CD14-positive monocyte (primary cell): ENCODE results near the gene PCOLCE2. TPM values are rescaled to one million over a fixed set of nuclear protein-coding genes. Genes with fewer than 3 reads are reported as not detected.

Source experiments
- DNase-seq, 3 donors: peaks; one replicate each; pipeline ENCODE4 v3.0.0-alpha.2; 2011 to 2022
- H2AFZ ChIP-seq: 2 replicates; pipeline ENCODE4 v1.6.0; 2012; ENCODE audit warnings: mild to moderate bottlenecking, low read depth, low read length, inconsistent platforms; ENCODE audit not compliant: insufficient read depth, poor library complexity, severe bottlenecking
- H3K27ac ChIP-seq, 2 donors: 1 replicate in 1 of 2; 2 replicates in 1 of 2; pipeline ENCODE4 v1.5.1; 2012 to 2013; ENCODE audit warnings: low read length in 2 of 2, control low read depth in 1 of 2, inconsistent platforms in 1 of 2, low read depth in 1 of 2, mild to moderate bottlenecking in 1 of 2
- H3K27me3 ChIP-seq, 2 donors: one replicate each; pipeline versions ENCODE4 v1.6.0 to v1.6.1; 2011 to 2013; ENCODE audit warnings: low read length in 2 of 2; ENCODE audit not compliant: control insufficient read depth in 2 of 2, insufficient read depth in 2 of 2
- H3K36me3 ChIP-seq, 2 donors: replicated peaks in 1 of 2; 1 replicate in 1 of 2; 2 replicates in 1 of 2; pipeline versions ENCODE4 v1.5.1 to v1.6.1; 2012 to 2013; ENCODE audit warnings: low read length in 2 of 2, control low read depth in 1 of 2, inconsistent platforms in 1 of 2, mild to moderate bottlenecking in 1 of 2; ENCODE audit not compliant: insufficient read depth in 2 of 2, control insufficient read depth in 1 of 2
- H3K4me1 ChIP-seq, 2 donors: 1 replicate in 1 of 2; 2 replicates in 1 of 2; pipeline versions ENCODE4 v1.5.1 to v1.6.1; 2012 to 2013; ENCODE audit warnings: low read length in 2 of 2, control low read depth in 1 of 2, inconsistent platforms in 1 of 2, mild to moderate bottlenecking in 1 of 2, moderate library complexity in 1 of 2; ENCODE audit not compliant: insufficient read depth in 2 of 2, control insufficient read depth in 1 of 2
- H3K4me2 ChIP-seq: replicated peaks from 2 replicates; pipeline ENCODE3; 2012; ENCODE audit warnings: low read length, moderate library complexity, mild to moderate bottlenecking; ENCODE audit not compliant: poor library complexity, severe bottlenecking; ENCODE audit errors: extremely low read depth
- H3K4me3 ChIP-seq, 3 experiments: fragments of 200-600 bp in 1 of 3; sonication (generic) in 1 of 3; replicated peaks in 1 of 3; 1 replicate in 2 of 3; 2 replicates in 1 of 3; pipeline ENCODE4 v1.5.1; 2011 to 2013; ENCODE audit warnings: low read length in 3 of 3, mild to moderate bottlenecking in 3 of 3, control low read depth in 2 of 3, low read depth in 2 of 3, inconsistent platforms in 1 of 3, moderate library complexity in 1 of 3
- H3K79me2 ChIP-seq: 2 replicates; pipeline ENCODE4 v1.6.0; 2012; ENCODE audit warnings: mild to moderate bottlenecking, control low read depth, inconsistent platforms, low read length, moderate library complexity; ENCODE audit not compliant: insufficient read depth
- H3K9ac ChIP-seq: 2 replicates; pipeline ENCODE4 v1.6.0; 2017; ENCODE audit warnings: low read length, mild to moderate bottlenecking; ENCODE audit not compliant: insufficient read depth, poor library complexity, severe bottlenecking
- H3K9me3 ChIP-seq, 2 donors: replicated peaks in 1 of 2; 1 replicate in 1 of 2; 2 replicates in 1 of 2; pipeline versions ENCODE4 v1.5.1 to v1.6.1; 2012 to 2013; ENCODE audit warnings: low read length in 2 of 2, control low read depth in 1 of 2; ENCODE audit not compliant: control insufficient read depth in 1 of 2, insufficient read depth in 1 of 2
- H4K20me1 ChIP-seq: 2 replicates; pipeline ENCODE4 v1.6.0; 2012; ENCODE audit warnings: mild to moderate bottlenecking, low read length, control low read depth, moderate library complexity; ENCODE audit not compliant: insufficient read depth
- H3K27ac Mint-ChIP-seq, 7 donors: one replicate each; pipeline ENCODE4 v1.8.0; 2020; ENCODE audit warnings: mild to moderate bottlenecking in 7 of 7, mixed read lengths in 7 of 7, moderate library complexity in 6 of 7, inconsistent platforms in 2 of 7
- H3K27me3 Mint-ChIP-seq, 3 donors: one replicate each; pipeline ENCODE4 v1.8.0; 2021 to 2022; ENCODE audit warnings: low read depth in 3 of 3, mild to moderate bottlenecking in 3 of 3, mixed read lengths in 3 of 3, moderate library complexity in 3 of 3, inconsistent platforms in 1 of 3
- H3K36me3 Mint-ChIP-seq, 2 donors: one replicate each; pipeline ENCODE4 v1.8.0; 2020; ENCODE audit warnings: mixed read lengths in 2 of 2, inconsistent platforms in 1 of 2, mild to moderate bottlenecking in 1 of 2
- H3K4me1 Mint-ChIP-seq: one replicate; pipeline ENCODE4 v1.8.0; 2020; ENCODE audit warnings: mild to moderate bottlenecking, mixed read lengths
- H3K4me3 Mint-ChIP-seq, 2 donors: one replicate each; pipeline ENCODE4 v1.8.0; 2020; ENCODE audit warnings: mild to moderate bottlenecking in 2 of 2, mixed read lengths in 2 of 2, moderate library complexity in 1 of 2
- H3K9me3 Mint-ChIP-seq, 7 donors: one replicate each; pipeline ENCODE4 v1.8.0; 2020 to 2022; ENCODE audit warnings: mixed read lengths in 7 of 7, mild to moderate bottlenecking in 6 of 7, moderate library complexity in 6 of 7, inconsistent platforms in 2 of 7
- CTCF ChIP-seq: fragments of 200-600 bp; IDR thresholded peaks from one replicate; pipeline ENCODE4 v1.8.0; 2022; ENCODE audit warnings: antibody characterized with exemption, mild to moderate bottlenecking
- WGBS: methylation state at CpG from one replicate; pipeline ENCODE4 v1.1.5; 2013; ENCODE audit warnings: missing lambda C conversion rate; ENCODE audit not compliant: insufficient coverage; 5-methylcytosine and 5-hydroxymethylcytosine counted together
- intact Hi-C, 2 donors: fragments of 100-400 bp; cut with micrococcal nuclease; formaldehyde crosslinking; loops; one replicate each; pipeline versions ENCODE4 v1.15.0 to v1.15.1; 2023
- polyA plus RNA-seq, 3 donors: library from polyadenylated mRNA; depleted of rRNA in 1 of 3; unstranded in 2 of 3; stranded (reverse) in 1 of 3; fragments of 300-500 nt in 2 of 3; fragments of >200 nt in 1 of 3; fragmentation: Illumina TruSeq in 2 of 3; gene quantifications; 1 replicate in 2 of 3; 2 replicates in 1 of 3; pipeline ENCODE4 v1.2.3, GENCODE V29; 2012 to 2021

PCOLCE2 gene
- polyA plus RNA-seq, 3 donors, result not detected

- intact Hi-C loops, result no loop called here
- H3K27me3 Mint-ChIP-seq, result peaks cover 0 to 2% (median 0%) of the 10 kb centered on the region in 3 donors
Measured at GRCh38 chr3:142839831-142840230, 49.1 kb downstream of the PCOLCE2 start.

GRCh38 chr3:142837526-142837925 is 51.4 kb downstream of the PCOLCE2 start:
- H3K9me3 ChIP-seq, result no peaks in the 10 kb centered on the region
- H3K4me2 ChIP-seq, result no peak overlapping the region
- H3K27ac ChIP-seq, result no peak overlapping the region
- H3K36me3 Mint-ChIP-seq, result no peaks in the 10 kb centered on the region
- DNase-seq, result no peak
- H3K27me3 ChIP-seq, result no peaks in the 10 kb centered on the region
- H3K4me3 ChIP-seq, result no peak overlapping the region
- H4K20me1 ChIP-seq, result no peaks in the 10 kb centered on the region
- H2AFZ ChIP-seq, result no peak overlapping the region
- no peak for TF ChIP-seq CTCF
- no peak overlapping the region for H3K27ac Mint-ChIP-seq
- H3K79me2 ChIP-seq, result no peaks in the 10 kb centered on the region
- no peak overlapping the region for H3K4me3 Mint-ChIP-seq
- H3K36me3 ChIP-seq, result no peaks in the 10 kb centered on the region
- H3K27me3 Mint-ChIP-seq, result peaks cover 0 to 2% (median 0%) of the 10 kb centered on the region in 3 donors
- peaks cover 32% of the 10 kb centered on the region for H3K4me1 Mint-ChIP-seq
- intact Hi-C loops, result no loop called here
- no CpG with 5 or more reads among the region's 1 CpG for WGBS
- no peak overlapping the region for H3K9ac ChIP-seq
- peaks cover 0 to 6% (median 4%) of the 10 kb centered on the region in 7 donors for H3K9me3 Mint-ChIP-seq
- H3K4me1 ChIP-seq, result peaks cover 9 to 14% of the 10 kb centered on the region in 2 donors

More at GRCh38 chr3:142839831-142840230, 49.1 kb downstream of the PCOLCE2 start:
- no peaks in the 10 kb centered on the region for H3K36me3 ChIP-seq
- H3K4me1 ChIP-seq, result peaks cover 9 to 14% of the 10 kb centered on the region in 2 donors
- TF ChIP-seq CTCF, result no peak
- 53% methylated on average over 2 of the region's 2 CpGs for WGBS
- no peak overlapping the region for H3K4me2 ChIP-seq
- H3K9me3 ChIP-seq, result no peaks in the 10 kb centered on the region
- Mint-ChIP-seq H3K36me3 (no peaks in the 10 kb centered on the region), H3K4me1 (peaks cover 32% of the 10 kb centered on the region), H3K4me3 (no peak overlapping the region), H3K9me3 (peaks cover 0 to 6% (median 4%) of the 10 kb centered on the region in 7 donors), H3K27ac (no peak overlapping the region)
- DNase-seq, result no peak
- H3K27me3 ChIP-seq, result no peaks in the 10 kb centered on the region
- H3K79me2 ChIP-seq, result no peaks in the 10 kb centered on the region
- no peaks in the 10 kb centered on the region for H4K20me1 ChIP-seq
- no peak overlapping the region for H3K4me3 ChIP-seq
- H2AFZ ChIP-seq, result no peak overlapping the region
- H3K27ac ChIP-seq, result no peak overlapping the region
- no peak overlapping the region for H3K9ac ChIP-seq
